Panc1 (cell line): ENCODE results near the gene GRIK5.

Experiments
- CTCF ChIP-seq: fragments of 450-650 bp; IDR thresholded peaks from 2 replicates; pipeline ENCODE4 v1.5.1; 2017; ENCODE audit warnings: mild to moderate bottlenecking
- REST ChIP-seq, 2 experiments: IDR thresholded peaks; 2 replicates each; pipeline ENCODE4 v1.6.1; 2011 to 2012; ENCODE audit warnings: low read depth in 2 of 2, control low read depth in 1 of 2, low read length in 1 of 2, mild to moderate bottlenecking in 1 of 2, moderate library complexity in 1 of 2; ENCODE audit not compliant: insufficient read depth in 1 of 2

GRCh38 chr19:41958367-41959055, 111.5 kb downstream of the GRIK5 start:
- TF ChIP-seq REST (IDR thresholded peaks at IDR 0.05; ENCODE audit: insufficient read depth in 1 of 2, low read depth in 2 of 2, low read length in 1 of 2): no peak
- no peak for TF ChIP-seq CTCF
